ENCODE measurements around the gene ADAM21. TPM values are rescaled to one million over a fixed set of nuclear protein-coding genes. Genes with fewer than 3 reads are reported as not detected.
"Not testable (repeated sequence)": the region's sequence is repeated elsewhere in the genome, so short reads cannot be mapped to it uniquely, and the experiment has no call there.

Gene ADAM21
- total and polyA plus RNA-seq, 2 experiments from 2014 or later: not detected

DNA sequence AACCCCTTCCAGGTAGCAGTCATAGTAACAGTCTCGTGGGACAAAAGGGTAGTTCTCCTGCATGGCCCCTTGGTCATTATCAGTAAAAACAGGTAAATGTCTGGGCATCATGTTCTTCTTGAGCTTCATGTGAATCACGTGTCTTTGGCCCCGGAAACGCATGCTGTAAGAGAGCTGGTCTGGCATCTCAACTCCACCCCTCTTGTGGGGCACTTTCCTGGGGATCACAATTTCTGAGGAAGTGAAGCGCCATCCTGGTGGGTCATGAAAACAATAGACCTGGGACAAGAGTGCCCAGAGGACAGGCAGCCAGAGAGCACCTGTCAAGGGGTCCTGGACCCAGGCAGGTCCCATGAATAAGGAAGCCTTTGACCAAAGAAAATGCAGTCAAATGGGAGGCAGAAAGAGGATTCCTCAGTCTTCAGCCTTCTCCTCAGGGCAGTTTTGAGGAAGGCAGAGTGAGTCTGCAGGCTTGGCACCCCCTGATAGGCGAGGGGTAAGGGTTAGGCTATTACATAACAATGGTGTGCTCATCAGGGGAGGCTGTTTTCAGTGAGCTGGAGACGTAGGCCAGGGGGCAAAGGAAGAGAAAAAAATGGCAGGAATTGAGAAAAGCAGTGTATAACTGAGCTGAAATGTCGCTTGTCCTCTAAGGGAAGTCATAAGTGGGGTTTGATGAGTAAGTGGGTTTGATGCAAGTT lies 19.0 kb downstream of the ADAM21 start:
- H3K27ac Mint-ChIP-seq: peak overlapping the region; percentile 94
- DNase-seq (ENCODE audit: low spot score) (peak; percentile 46), ATAC-seq (peak; percentile 100)
- H3K36me3 Mint-ChIP-seq (ENCODE audit: low read depth): peaks cover 20% of the 10 kb centered on the region; the same call in 2 of the 3 replicates
- peaks cover 12% of the 10 kb centered on the region for H3K27me3 Mint-ChIP-seq (ENCODE audit: insufficient read depth, low read depth, poor library complexity)
- not testable (repeated sequence) for H2AFZ ChIP-seq; H3K36me3 ChIP-seq (ENCODE audit: insufficient read depth); H3K27me3 ChIP-seq (ENCODE audit: insufficient read depth); H3K79me2 ChIP-seq (replicated peaks; ENCODE audit: insufficient read depth); H3K9me2 ChIP-seq (ENCODE audit: insufficient read depth); H3F3A ChIP-seq (replicated peaks; ENCODE audit: low read depth); H4K20me1 ChIP-seq (replicated peaks; ENCODE audit: insufficient read depth)
- H3K4me1 Mint-ChIP-seq: peaks cover 30% of the 10 kb centered on the region
- Histone ChIP-seq H3K27ac (ENCODE audit: low read depth) (peak overlapping the region; percentile 67; the same call in 1 of the 2 replicates), H3K4me3 (peak overlapping the region; percentile 18; the same call in 1 of the 2 replicates), H3K4me1 (ENCODE audit: insufficient read depth) (peaks cover 24% of the 10 kb centered on the region), H3K4me2 (peak overlapping the region; percentile 23; the same call in 1 of the 2 replicates)
- H3K9me3 Mint-ChIP-seq: peaks cover 14% of the 10 kb centered on the region
- H3K4me3 Mint-ChIP-seq: peak overlapping the region; percentile 43

DNA sequence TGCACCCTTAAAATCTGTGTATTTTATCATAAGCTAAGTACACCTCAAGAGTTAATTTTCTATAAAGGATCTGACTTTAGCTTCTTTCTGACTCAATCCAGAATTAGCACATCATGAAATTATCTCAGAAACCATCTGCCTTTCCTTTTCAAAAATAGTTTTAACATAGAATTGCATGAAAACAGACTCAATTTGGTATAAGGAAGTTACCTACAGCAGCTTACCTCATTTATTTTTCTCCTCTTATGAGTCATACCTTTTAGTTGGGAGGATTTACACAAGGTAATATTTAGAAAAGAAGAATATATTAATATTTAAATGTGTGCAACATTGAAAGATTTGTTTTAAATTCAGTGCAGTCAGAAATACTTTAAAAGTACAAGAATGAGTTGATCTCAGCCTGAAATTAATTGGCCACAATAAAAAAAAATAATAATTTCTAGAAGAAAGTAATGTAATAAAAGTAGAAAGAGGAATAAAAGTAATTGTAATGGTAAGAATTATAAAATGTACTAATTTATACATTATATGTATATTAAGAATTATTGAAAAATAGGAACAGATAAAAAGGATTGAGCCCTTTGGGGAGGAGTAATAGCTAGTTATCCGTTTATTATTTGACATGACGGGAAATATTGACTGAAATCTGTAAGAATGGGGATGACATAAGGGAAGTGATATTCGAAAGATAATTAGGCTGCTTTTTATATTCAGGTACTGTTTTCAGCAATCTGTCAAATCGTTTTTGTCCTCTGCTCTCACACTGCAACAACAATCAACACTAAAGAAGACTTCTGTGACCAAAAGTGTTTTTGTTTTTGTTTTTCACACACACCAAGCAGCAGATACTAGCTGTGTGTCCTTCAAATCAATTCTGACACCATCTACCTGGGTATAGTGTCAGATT lies 20.5 kb downstream of the ADAM21 start:
- DNase-seq (ENCODE audit: low spot score) (no peak), ATAC-seq (no peak)
- Histone ChIP-seq H2AFZ (no peak overlapping the region), H3K4me2 (no peak overlapping the region), H3K36me3 (ENCODE audit: insufficient read depth) (no peaks in the 10 kb centered on the region), H3K9me2 (ENCODE audit: insufficient read depth) (no peaks in the 10 kb centered on the region), H3K4me1 (ENCODE audit: insufficient read depth) (peaks cover 24% of the 10 kb centered on the region), H3F3A (replicated peaks; ENCODE audit: low read depth) (no peaks in the 10 kb centered on the region), H3K27ac (ENCODE audit: low read depth) (no peak overlapping the region), H4K20me1 (replicated peaks; ENCODE audit: insufficient read depth) (no peaks in the 10 kb centered on the region), H3K79me2 (replicated peaks; ENCODE audit: insufficient read depth) (no peaks in the 10 kb centered on the region), H3K4me3 (no peak overlapping the region), H3K27me3 (ENCODE audit: insufficient read depth) (no peaks in the 10 kb centered on the region)
- Mint-ChIP-seq H3K27ac (peak overlapping the region; percentile 56), H3K36me3 (ENCODE audit: low read depth) (peaks cover 30% of the 10 kb centered on the region; the same call in 2 of the 3 replicates), H3K4me1 (peaks cover 30% of the 10 kb centered on the region), H3K4me3 (no peak overlapping the region), H3K27me3 (ENCODE audit: insufficient read depth, low read depth, poor library complexity) (peaks cover 14% of the 10 kb centered on the region), H3K9me3 (peaks cover 24% of the 10 kb centered on the region)
- no peak for TF ChIP-seq NANOG (IDR thresholded peaks at IDR 0.05; ENCODE audit: borderline replicate concordance)
- TF ChIP-seq EZH2 (IDR thresholded peaks at IDR 0.05; ENCODE audit: low read depth, unreplicated experiment): no peak
- TF ChIP-seq, protein P1, sequence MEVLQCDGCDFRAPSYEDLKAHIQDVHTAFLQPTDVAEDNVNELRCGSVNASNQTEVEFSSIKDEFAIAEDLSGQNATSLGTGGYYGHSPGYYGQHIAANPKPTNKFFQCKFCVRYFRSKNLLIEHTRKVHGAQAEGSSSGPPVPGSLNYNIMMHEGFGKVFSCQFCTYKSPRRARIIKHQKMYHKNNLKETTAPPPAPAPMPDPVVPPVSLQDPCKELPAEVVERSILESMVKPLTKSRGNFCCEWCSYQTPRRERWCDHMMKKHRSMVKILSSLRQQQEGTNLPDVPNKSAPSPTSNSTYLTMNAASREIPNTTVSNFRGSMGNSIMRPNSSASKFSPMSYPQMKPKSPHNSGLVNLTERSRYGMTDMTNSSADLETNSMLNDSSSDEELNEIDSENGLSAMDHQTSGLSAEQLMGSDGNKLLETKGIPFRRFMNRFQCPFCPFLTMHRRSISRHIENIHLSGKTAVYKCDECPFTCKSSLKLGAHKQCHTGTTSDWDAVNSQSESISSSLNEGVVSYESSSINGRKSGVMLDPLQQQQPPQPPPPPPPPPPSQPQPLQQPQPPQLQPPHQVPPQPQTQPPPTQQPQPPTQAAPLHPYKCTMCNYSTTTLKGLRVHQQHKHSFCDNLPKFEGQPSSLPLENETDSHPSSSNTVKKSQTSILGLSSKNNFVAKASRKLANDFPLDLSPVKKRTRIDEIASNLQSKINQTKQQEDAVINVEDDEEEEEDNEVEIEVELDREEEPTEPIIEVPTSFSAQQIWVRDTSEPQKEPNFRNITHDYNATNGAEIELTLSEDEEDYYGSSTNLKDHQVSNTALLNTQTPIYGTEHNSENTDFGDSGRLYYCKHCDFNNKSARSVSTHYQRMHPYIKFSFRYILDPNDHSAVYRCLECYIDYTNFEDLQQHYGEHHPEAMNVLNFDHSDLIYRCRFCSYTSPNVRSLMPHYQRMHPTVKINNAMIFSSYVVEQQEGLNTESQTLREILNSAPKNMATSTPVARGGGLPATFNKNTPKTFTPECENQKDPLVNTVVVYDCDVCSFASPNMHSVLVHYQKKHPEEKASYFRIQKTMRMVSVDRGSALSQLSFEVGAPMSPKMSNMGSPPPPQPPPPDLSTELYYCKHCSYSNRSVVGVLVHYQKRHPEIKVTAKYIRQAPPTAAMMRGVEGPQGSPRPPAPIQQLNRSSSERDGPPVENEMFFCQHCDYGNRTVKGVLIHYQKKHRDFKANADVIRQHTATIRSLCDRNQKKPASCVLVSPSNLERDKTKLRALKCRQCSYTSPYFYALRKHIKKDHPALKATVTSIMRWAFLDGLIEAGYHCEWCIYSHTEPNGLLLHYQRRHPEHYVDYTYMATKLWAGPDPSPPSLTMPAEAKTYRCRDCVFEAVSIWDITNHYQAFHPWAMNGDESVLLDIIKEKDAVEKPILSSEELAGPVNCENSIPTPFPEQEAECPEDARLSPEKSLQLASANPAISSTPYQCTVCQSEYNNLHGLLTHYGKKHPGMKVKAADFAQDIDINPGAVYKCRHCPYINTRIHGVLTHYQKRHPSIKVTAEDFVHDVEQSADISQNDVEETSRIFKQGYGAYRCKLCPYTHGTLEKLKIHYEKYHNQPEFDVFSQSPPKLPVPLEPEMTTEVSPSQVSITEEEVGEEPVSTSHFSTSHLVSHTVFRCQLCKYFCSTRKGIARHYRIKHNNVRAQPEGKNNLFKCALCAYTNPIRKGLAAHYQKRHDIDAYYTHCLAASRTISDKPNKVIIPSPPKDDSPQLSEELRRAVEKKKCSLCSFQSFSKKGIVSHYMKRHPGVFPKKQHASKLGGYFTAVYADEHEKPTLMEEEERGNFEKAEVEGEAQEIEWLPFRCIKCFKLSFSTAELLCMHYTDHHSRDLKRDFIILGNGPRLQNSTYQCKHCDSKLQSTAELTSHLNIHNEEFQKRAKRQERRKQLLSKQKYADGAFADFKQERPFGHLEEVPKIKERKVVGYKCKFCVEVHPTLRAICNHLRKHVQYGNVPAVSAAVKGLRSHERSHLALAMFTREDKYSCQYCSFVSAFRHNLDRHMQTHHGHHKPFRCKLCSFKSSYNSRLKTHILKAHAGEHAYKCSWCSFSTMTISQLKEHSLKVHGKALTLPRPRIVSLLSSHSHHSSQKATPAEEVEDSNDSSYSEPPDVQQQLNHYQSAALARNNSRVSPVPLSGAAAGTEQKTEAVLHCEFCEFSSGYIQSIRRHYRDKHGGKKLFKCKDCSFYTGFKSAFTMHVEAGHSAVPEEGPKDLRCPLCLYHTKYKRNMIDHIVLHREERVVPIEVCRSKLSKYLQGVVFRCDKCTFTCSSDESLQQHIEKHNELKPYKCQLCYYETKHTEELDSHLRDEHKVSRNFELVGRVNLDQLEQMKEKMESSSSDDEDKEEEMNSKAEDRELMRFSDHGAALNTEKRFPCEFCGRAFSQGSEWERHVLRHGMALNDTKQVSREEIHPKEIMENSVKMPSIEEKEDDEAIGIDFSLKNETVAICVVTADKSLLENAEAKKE (CRISPR knock-in tag; IDR thresholded peaks at IDR 0.05): no peak
- no peak for TF ChIP-seq STAT1 (IDR thresholded peaks at IDR 0.05; ENCODE audit: unreplicated experiment)
- TF ChIP-seq POLR2AphosphoS5 (IDR thresholded peaks at IDR 0.05; ENCODE audit: low read depth): no peak
- TF ChIP-seq, protein P2, sequence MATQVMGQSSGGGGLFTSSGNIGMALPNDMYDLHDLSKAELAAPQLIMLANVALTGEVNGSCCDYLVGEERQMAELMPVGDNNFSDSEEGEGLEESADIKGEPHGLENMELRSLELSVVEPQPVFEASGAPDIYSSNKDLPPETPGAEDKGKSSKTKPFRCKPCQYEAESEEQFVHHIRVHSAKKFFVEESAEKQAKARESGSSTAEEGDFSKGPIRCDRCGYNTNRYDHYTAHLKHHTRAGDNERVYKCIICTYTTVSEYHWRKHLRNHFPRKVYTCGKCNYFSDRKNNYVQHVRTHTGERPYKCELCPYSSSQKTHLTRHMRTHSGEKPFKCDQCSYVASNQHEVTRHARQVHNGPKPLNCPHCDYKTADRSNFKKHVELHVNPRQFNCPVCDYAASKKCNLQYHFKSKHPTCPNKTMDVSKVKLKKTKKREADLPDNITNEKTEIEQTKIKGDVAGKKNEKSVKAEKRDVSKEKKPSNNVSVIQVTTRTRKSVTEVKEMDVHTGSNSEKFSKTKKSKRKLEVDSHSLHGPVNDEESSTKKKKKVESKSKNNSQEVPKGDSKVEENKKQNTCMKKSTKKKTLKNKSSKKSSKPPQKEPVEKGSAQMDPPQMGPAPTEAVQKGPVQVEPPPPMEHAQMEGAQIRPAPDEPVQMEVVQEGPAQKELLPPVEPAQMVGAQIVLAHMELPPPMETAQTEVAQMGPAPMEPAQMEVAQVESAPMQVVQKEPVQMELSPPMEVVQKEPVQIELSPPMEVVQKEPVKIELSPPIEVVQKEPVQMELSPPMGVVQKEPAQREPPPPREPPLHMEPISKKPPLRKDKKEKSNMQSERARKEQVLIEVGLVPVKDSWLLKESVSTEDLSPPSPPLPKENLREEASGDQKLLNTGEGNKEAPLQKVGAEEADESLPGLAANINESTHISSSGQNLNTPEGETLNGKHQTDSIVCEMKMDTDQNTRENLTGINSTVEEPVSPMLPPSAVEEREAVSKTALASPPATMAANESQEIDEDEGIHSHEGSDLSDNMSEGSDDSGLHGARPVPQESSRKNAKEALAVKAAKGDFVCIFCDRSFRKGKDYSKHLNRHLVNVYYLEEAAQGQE (IDR thresholded peaks at IDR 0.05; ENCODE audit: unreplicated experiment): no peak
- TF ChIP-seq JUNB (IDR thresholded peaks at IDR 0.05; ENCODE audit: unreplicated experiment): no peak
